Epithelial cell of proximal tubule (primary cell): ENCODE results near the gene DEPDC7. TPM values are rescaled to one million over a fixed set of nuclear protein-coding genes. Genes with fewer than 3 reads are reported as not detected.
A peak's percentile ranks its signal among the peaks of the same experiment; 100 is the strongest.

Source experiments
- DNase-seq: peaks from one replicate; pipeline ENCODE4 v3.0.0-alpha.2; 2011; ENCODE audit warnings: low read depth
- H3K4me3 ChIP-seq: 2 replicates; pipeline ENCODE4 v1.5.1; 2011; ENCODE audit warnings: low read depth, mild to moderate bottlenecking, low read length
- total RNA-seq: library from RNA; depleted of rRNA; stranded (reverse); fragments of >200 nt; gene quantifications from 2 replicates; pipeline ENCODE4 v1.2.3, GENCODE V29; 2015
- TF ChIP-seq, protein P1 (sequence below): conservative IDR thresholded peaks from 2 replicates; pipeline ENCODE4 v1.5.1; 2012; ENCODE audit warnings: low read depth, mild to moderate bottlenecking, low read length

Gene DEPDC7
- total RNA-seq, 1 donor from 2014 or later, result 2.2 TPM

GRCh38 chr11:33001751-33002542 lies 13.7 kb upstream of the DEPDC7 start:
- no peak overlapping the region for H3K4me3 ChIP-seq
- TF ChIP-seq, protein P1, sequence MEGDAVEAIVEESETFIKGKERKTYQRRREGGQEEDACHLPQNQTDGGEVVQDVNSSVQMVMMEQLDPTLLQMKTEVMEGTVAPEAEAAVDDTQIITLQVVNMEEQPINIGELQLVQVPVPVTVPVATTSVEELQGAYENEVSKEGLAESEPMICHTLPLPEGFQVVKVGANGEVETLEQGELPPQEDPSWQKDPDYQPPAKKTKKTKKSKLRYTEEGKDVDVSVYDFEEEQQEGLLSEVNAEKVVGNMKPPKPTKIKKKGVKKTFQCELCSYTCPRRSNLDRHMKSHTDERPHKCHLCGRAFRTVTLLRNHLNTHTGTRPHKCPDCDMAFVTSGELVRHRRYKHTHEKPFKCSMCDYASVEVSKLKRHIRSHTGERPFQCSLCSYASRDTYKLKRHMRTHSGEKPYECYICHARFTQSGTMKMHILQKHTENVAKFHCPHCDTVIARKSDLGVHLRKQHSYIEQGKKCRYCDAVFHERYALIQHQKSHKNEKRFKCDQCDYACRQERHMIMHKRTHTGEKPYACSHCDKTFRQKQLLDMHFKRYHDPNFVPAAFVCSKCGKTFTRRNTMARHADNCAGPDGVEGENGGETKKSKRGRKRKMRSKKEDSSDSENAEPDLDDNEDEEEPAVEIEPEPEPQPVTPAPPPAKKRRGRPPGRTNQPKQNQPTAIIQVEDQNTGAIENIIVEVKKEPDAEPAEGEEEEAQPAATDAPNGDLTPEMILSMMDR, result no peak
- no peak for DNase-seq

DNA sequence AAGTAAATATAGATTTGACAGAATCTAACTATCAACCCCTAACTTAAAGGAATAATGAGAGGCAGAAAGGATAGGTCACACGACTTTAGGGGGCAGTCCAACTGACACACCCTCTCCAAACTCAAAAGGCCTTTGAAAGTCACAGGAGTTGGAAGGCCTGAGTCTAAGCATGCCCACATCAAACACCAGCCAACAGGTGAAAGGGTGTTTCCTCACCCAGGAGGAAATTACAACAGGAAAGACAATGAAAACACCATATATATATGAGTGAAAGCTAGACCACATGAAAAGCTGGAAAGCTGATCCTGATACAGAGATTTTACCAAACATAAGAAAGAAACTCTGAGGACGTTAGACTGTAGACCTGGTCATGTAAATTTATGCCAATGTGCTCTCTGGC lies 10.5 kb upstream of the DEPDC7 start:
- TF ChIP-seq, protein P1, result no peak
- DNase-seq, result no peak
- no peak overlapping the region for H3K4me3 ChIP-seq

DNA sequence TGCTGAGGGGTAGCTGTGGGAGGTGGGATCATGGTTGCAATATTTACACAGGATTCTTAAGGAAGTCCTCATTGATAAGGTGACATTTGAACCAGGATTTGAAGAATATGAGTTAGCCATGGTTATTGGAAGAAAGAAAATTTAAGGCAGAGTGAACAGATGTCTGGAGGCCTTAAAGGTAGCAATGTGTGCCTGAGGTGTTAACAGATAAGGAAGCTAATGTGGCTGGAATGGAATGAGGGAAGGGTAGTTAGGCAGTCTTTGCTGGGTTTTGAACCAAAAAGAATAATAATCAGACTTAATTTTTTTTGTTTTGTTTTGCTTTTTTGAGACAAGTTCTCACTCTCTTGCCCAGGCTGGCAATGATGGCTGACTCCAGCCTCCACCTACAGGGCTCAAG lies 9.7 kb upstream of the DEPDC7 start:
- TF ChIP-seq, protein P1, result no peak
- DNase-seq, result no peak
- no peak overlapping the region for H3K4me3 ChIP-seq

- DNase-seq, result no peak
- TF ChIP-seq, protein P1, result no peak
- H3K4me3 ChIP-seq, result no peak overlapping the region
Observed at GRCh38 chr11:33013755-33014154, 1.9 kb upstream of the DEPDC7 start.

DNA sequence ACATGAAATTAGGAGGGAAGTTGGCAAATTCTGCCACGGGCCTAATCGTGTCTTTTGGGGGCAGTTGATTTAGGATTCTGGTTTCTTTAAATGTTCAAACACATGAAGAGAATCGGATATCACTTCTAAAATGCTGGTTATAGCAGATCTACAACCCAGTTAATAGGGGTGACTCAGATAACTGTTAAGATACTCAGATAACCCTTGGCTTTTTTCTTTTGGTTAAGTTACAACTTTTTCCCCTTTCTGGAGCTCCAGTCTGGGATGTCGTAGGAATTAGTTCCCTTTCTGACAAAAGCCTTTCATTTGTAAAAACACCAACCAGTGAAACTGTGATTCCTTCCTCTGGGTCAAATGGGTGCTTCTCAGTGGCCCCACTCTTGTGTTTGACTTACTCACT lies 976 bp downstream of the DEPDC7 start:
- TF ChIP-seq, protein P1, result no peak
- no peak for DNase-seq
- H3K4me3 ChIP-seq, result peak overlapping the region; percentile 68

GRCh38 chr11:33017478-33017877 lies 1.8 kb downstream of the DEPDC7 start:
- H3K4me3 ChIP-seq, result peak overlapping the region; percentile 68
- TF ChIP-seq, protein P1, result no peak

GRCh38 chr11:33017965-33018364 lies 2.3 kb downstream of the DEPDC7 start:
- peak overlapping the region; percentile 68 for H3K4me3 ChIP-seq
- no peak for DNase-seq
- TF ChIP-seq, protein P1, result no peak

More at GRCh38 chr11:33017478-33017877, 1.8 kb downstream of the DEPDC7 start:
- no peak for DNase-seq
